Measurements from ENCODE around the gene ARL13B.
"Not testable (repeated sequence)": the region's sequence is repeated elsewhere in the genome, so short reads cannot be mapped to it uniquely, and the experiment has no call there.

The ARL13B gene

DNA sequence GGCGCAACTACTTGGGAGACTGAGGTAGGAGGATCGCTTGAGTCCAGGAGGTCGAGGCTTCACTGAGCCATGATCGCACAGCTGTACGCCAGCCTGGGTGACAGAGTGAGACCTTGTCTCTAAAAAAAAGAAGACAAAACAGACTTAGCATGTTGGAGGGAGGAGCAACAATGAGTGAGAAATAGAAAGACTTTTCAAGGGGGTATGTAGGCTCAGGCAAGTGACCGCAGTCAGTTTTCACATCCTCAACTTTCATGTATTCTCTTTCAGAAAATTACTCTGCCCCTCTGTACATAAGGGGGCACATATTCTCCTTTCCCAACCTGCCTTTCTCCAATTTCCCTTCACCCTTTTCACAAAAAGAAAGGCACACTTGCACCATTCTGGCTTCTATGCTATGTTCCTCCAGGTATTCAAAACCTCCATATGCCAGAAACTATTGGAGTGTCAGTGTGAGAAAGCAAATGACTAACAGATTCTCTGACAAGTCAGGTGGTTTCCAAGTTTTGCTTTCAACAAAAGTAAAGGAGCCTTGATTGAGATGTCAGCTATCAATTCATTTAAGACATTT lies 90.5 kb downstream of the ARL13B start:
- TF ChIP-seq FOXM1 (IDR thresholded peaks at IDR 0.05; ENCODE audit: borderline replicate concordance) (no peak), ELF4 (IDR thresholded peaks at IDR 0.05) (no peak), SP1 (IDR thresholded peaks at IDR 0.05) (no peak), HDGF (IDR thresholded peaks at IDR 0.05; ENCODE audit: borderline replicate concordance) (no peak), L3MBTL2 (conservative IDR thresholded peaks at IDR 0.05) (no peak), NFRKB (IDR thresholded peaks at IDR 0.05) (no peak)
- TF ChIP-seq, protein P1, sequence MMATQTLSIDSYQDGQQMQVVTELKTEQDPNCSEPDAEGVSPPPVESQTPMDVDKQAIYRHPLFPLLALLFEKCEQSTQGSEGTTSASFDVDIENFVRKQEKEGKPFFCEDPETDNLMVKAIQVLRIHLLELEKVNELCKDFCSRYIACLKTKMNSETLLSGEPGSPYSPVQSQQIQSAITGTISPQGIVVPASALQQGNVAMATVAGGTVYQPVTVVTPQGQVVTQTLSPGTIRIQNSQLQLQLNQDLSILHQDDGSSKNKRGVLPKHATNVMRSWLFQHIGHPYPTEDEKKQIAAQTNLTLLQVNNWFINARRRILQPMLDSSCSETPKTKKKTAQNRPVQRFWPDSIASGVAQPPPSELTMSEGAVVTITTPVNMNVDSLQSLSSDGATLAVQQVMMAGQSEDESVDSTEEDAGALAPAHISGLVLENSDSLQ (IDR thresholded peaks at IDR 0.05), result no peak
- ChIA-PET CTCF (interaction anchor here (1.2 kb wide), 1 partner anchor 15 kb away, joined by 3 read pairs; no protein-coding TSS in a partner anchor), POLR2A (interaction anchor here (2.1 kb wide), 1 partner anchor 8 kb away, joined by 10 read pairs; the partner anchor contains the start of genes DHFR2 and NSUN3)
- no peak for DNase-seq (ENCODE audit: extremely low spot score)

DNA sequence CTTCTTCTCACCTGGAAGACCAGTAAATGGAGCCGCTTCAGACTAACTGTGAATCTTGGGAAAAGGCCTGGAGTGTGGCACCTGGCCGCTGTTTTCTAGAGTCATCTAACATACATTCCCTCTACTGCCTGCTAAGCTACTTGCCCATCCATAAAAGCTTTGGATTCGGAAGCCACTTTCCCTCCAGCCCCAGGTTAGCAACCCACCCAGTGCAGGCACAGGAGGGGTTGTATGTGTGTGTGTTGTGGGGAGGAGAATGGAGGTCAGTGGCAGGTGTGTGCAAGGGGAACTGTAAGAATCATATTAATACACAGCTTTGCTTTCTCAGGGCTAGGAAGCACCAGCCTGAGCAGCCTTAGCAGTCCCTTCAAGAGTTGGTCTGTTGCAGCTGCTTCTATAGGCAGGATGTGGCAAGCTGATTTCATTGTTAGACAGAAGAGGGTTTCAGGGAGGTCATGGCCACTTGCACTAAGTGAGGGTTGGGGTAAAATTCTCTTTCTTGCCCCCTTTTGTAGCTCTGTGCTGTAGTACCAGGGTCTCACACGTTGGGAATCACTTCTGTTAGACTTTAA lies 91.8 kb downstream of the ARL13B start:
- CTCF ChIA-PET, result no interaction called here
- POLR2A ChIA-PET, result interaction anchor here (2.1 kb wide), 1 partner anchor 9 kb away, joined by 10 read pairs; the partner anchor contains the start of genes DHFR2 and NSUN3
- DNase-seq (ENCODE audit: extremely low spot score), result no peak
- no peak for TF ChIP-seq FOXK2 (IDR thresholded peaks at IDR 0.05)
- no peak for TF ChIP-seq SUZ12 (IDR thresholded peaks at IDR 0.05)
- no peak for TF ChIP-seq ELF4 (IDR thresholded peaks at IDR 0.05)
- no peak for TF ChIP-seq SP1 (IDR thresholded peaks at IDR 0.05)
- TF ChIP-seq NFRKB (IDR thresholded peaks at IDR 0.05), result no peak
- no peak for TF ChIP-seq LEF1 (IDR thresholded peaks at IDR 0.05; ENCODE audit: borderline replicate concordance)
- no peak for TF ChIP-seq L3MBTL2 (conservative IDR thresholded peaks at IDR 0.05)
- no peak for TF ChIP-seq BHLHE40 (IDR thresholded peaks at IDR 0.05; ENCODE audit: borderline replicate concordance)
- no peak for TF ChIP-seq TARDBP (IDR thresholded peaks at IDR 0.05)
- TF ChIP-seq ARNT (IDR thresholded peaks at IDR 0.05), result no peak
- TF ChIP-seq ZNF384 (IDR thresholded peaks at IDR 0.05), result no peak

DNA sequence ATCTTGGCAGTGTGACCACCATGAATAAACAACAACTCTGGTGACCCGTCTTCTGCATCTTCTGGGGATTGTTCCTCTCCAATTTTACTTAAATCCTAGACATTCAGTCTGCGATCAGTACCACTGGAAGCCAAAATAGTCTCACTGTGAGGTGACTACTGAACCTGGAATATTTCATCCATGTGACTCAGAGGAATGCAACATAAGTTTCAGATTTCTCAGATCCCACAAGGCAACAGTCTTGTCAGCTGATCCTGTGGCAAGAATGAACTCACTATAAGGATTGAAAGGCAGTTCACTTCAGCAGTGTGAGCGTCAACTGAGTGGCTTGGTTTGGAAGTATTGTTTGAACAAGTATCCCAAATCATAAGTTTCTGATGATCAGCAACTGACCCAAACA lies 96.1 kb downstream of the ARL13B start:
- POLR2A ChIA-PET, result no interaction called here
- no peak for TF ChIP-seq SUZ12 (IDR thresholded peaks at IDR 0.05)
- TF ChIP-seq SP1 (IDR thresholded peaks at IDR 0.05), result no peak
- TF ChIP-seq FOXK2 (IDR thresholded peaks at IDR 0.05), result no peak
- no peak for TF ChIP-seq HDGF (IDR thresholded peaks at IDR 0.05; ENCODE audit: borderline replicate concordance)
- no peak for TF ChIP-seq NFRKB (IDR thresholded peaks at IDR 0.05)
- TF ChIP-seq, protein P1 (IDR thresholded peaks at IDR 0.05), result no peak
- TF ChIP-seq TARDBP (IDR thresholded peaks at IDR 0.05), result no peak
- no peak for TF ChIP-seq ZNF384 (IDR thresholded peaks at IDR 0.05)
- TF ChIP-seq BHLHE40 (IDR thresholded peaks at IDR 0.05; ENCODE audit: borderline replicate concordance), result no peak
- TF ChIP-seq CTBP1 (IDR thresholded peaks at IDR 0.05; ENCODE audit: borderline replicate concordance), result no peak
- no peak for TF ChIP-seq LEF1 (IDR thresholded peaks at IDR 0.05; ENCODE audit: borderline replicate concordance)
- no peak for TF ChIP-seq ARNT (IDR thresholded peaks at IDR 0.05)
- TF ChIP-seq FOXA1 (IDR thresholded peaks at IDR 0.05), result no peak
- no peak for TF ChIP-seq FOXM1 (IDR thresholded peaks at IDR 0.05; ENCODE audit: borderline replicate concordance)
- TF ChIP-seq ELF4 (IDR thresholded peaks at IDR 0.05), result no peak
- no peak for TF ChIP-seq L3MBTL2 (conservative IDR thresholded peaks at IDR 0.05)
- CTCF ChIA-PET, result no interaction called here
- no peak for DNase-seq (ENCODE audit: extremely low spot score)

- POLR2A ChIA-PET, result interaction anchor here (1.3 kb wide), 1 partner anchor 17 kb away, joined by 7 read pairs; the partner anchor contains the start of genes DHFR2 and NSUN3
- not testable (repeated sequence) for DNase-seq (ENCODE audit: extremely low spot score)
Measured at GRCh38 chr3:94080552-94080951, 100.6 kb downstream of the ARL13B start.

GRCh38 chr3:94081884-94082283 lies 101.9 kb downstream of the ARL13B start:
- CTCF ChIA-PET, result interaction anchor here (1.4 kb wide), 1 partner anchor 12 kb away, joined by 3 read pairs; no protein-coding TSS in a partner anchor
- DNase-seq (ENCODE audit: extremely low spot score), result no peak
- POLR2A ChIA-PET, result interaction anchor here (2.1 kb wide), 1 partner anchor 19 kb away, joined by 14 read pairs; the partner anchor contains the start of genes DHFR2 and NSUN3
- TF ChIP-seq ELF4 (IDR thresholded peaks at IDR 0.05) (no peak), SUZ12 (IDR thresholded peaks at IDR 0.05) (no peak), ZNF384 (IDR thresholded peaks at IDR 0.05) (no peak), L3MBTL2 (conservative IDR thresholded peaks at IDR 0.05) (no peak), CTBP1 (IDR thresholded peaks at IDR 0.05; ENCODE audit: borderline replicate concordance) (no peak), TARDBP (IDR thresholded peaks at IDR 0.05) (no peak), NFRKB (IDR thresholded peaks at IDR 0.05) (no peak), FOXM1 (IDR thresholded peaks at IDR 0.05; ENCODE audit: borderline replicate concordance) (no peak), ARNT (IDR thresholded peaks at IDR 0.05) (no peak)
- TF ChIP-seq, protein P1 (IDR thresholded peaks at IDR 0.05), result no peak

More at GRCh38 chr3:94080552-94080951, 100.6 kb downstream of the ARL13B start:
- CTCF ChIA-PET, result not testable (repeated sequence)

- TF ChIP-seq HDGF (IDR thresholded peaks at IDR 0.05; ENCODE audit: borderline replicate concordance) (no peak), TARDBP (IDR thresholded peaks at IDR 0.05) (no peak), FOXK2 (IDR thresholded peaks at IDR 0.05) (no peak)
- TF ChIP-seq, protein P1 (IDR thresholded peaks at IDR 0.05), result peak; percentile 24; the same call in 1 of the 2 replicates
- ChIA-PET CTCF (interaction anchor here (1.4 kb wide), 1 partner anchor 13 kb away, joined by 3 read pairs; no protein-coding TSS in a partner anchor), POLR2A (interaction anchor here (2.1 kb wide), 1 partner anchor 20 kb away, joined by 14 read pairs; the partner anchor contains the start of genes DHFR2 and NSUN3)
- DNase-seq (ENCODE audit: extremely low spot score), result no peak
Measured at GRCh38 chr3:94082391-94082937, 102.5 kb downstream of the ARL13B start.

Measured in HEK293T (cell line).